ENCODE data around the gene RIT2. TPM values are rescaled to one million over a fixed set of nuclear protein-coding genes. Genes with fewer than 3 reads are reported as not detected.

The RIT2 gene
- total and polyA plus RNA-seq, 2 of the 4 experiments (the other 2 are of a cell fraction), result not detected

DNA sequence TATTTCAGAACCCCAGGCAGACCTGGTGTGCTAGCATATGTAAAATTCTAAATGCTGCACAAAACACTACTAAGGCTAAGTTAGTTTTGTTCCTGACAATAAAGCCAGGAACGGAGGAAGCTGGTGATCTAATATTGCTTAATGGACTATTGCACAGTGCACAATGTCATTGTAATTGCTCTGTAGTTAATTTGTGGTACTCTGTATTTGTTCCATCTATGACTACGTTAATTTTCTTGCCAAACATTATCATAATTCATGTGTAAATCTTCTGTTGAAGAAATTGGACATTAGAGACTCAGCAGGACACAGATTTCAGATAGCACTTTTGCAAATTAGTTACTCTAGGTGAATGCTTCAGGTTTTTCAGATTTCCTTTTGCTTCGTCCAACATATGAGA lies 232.3 kb downstream of the RIT2 start:
- H2BK5ac ChIP-seq (ENCODE audit: low read depth, low read length, poor library complexity, severe bottlenecking), result no peak overlapping the region
- no peaks in the 10 kb centered on the region for H3K79me1 ChIP-seq (ENCODE audit: low read depth in 1 of 2, low read length in 2 of 2)
- DNase-seq, result no peak
- no TSS peak for BruUV-seq (replicated peaks)
- H3K4me2 ChIP-seq (ENCODE audit: low read depth, low read length), result no peak overlapping the region
- no peak overlapping the region for H2BK120ac ChIP-seq (ENCODE audit: low read depth, low read length)
- no peak overlapping the region for H3K18ac ChIP-seq (ENCODE audit: low read depth, low read length)
- no peaks in the 10 kb centered on the region for H4K20me1 ChIP-seq (ENCODE audit: insufficient read depth, low read length)
- H3K4me1 ChIP-seq (ENCODE audit: control insufficient read depth, insufficient read depth, low read length), result no peaks in the 10 kb centered on the region
- no peak overlapping the region for H2BK20ac ChIP-seq (ENCODE audit: low read depth, low read length)
- CTCF ChIA-PET, result no interaction called here
- no peak for ATAC-seq (ENCODE audit: low read depth)
- H3K27ac ChIP-seq (ENCODE audit: insufficient read depth, low read length), result no peak overlapping the region
- TF ChIP-seq RAD21 (IDR thresholded peaks at IDR 0.05; ENCODE audit: low read length) (no peak), POLR2A (IDR thresholded peaks at IDR 0.05; ENCODE audit: low read depth, low read length) (no peak), MAFK (IDR thresholded peaks at IDR 0.05; ENCODE audit: low read depth, low read length) (no peak), RFX5 (IDR thresholded peaks at IDR 0.05; ENCODE audit: low read depth, low read length) (no peak), MAZ (IDR thresholded peaks at IDR 0.05; ENCODE audit: borderline replicate concordance, low read depth, low read length) (no peak), SMC3 (IDR thresholded peaks at IDR 0.05; ENCODE audit: low read depth, low read length) (no peak), BHLHE40 (IDR thresholded peaks at IDR 0.05; ENCODE audit: low read depth, low read length) (no peak), NFE2L2 (IDR thresholded peaks at IDR 0.05; ENCODE audit: low read depth, low read length) (no peak), RCOR1 (IDR thresholded peaks at IDR 0.05; ENCODE audit: insufficient replicate concordance, low read length) (no peak), CEBPB (IDR thresholded peaks at IDR 0.05; ENCODE audit: low read depth, low read length) (no peak), FOS (IDR thresholded peaks at IDR 0.05; ENCODE audit: low read depth, low read length) (no peak), MXI1 (IDR thresholded peaks at IDR 0.05; ENCODE audit: borderline replicate concordance, low read depth, low read length) (no peak), CHD1 (IDR thresholded peaks at IDR 0.05; ENCODE audit: low read depth, low read length) (no peak)
- TF ChIP-seq, protein P1, sequence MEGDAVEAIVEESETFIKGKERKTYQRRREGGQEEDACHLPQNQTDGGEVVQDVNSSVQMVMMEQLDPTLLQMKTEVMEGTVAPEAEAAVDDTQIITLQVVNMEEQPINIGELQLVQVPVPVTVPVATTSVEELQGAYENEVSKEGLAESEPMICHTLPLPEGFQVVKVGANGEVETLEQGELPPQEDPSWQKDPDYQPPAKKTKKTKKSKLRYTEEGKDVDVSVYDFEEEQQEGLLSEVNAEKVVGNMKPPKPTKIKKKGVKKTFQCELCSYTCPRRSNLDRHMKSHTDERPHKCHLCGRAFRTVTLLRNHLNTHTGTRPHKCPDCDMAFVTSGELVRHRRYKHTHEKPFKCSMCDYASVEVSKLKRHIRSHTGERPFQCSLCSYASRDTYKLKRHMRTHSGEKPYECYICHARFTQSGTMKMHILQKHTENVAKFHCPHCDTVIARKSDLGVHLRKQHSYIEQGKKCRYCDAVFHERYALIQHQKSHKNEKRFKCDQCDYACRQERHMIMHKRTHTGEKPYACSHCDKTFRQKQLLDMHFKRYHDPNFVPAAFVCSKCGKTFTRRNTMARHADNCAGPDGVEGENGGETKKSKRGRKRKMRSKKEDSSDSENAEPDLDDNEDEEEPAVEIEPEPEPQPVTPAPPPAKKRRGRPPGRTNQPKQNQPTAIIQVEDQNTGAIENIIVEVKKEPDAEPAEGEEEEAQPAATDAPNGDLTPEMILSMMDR (conservative IDR thresholded peaks at IDR 0.05; ENCODE audit: low read depth, low read length), result no peak
- TF ChIP-seq, protein P2, sequence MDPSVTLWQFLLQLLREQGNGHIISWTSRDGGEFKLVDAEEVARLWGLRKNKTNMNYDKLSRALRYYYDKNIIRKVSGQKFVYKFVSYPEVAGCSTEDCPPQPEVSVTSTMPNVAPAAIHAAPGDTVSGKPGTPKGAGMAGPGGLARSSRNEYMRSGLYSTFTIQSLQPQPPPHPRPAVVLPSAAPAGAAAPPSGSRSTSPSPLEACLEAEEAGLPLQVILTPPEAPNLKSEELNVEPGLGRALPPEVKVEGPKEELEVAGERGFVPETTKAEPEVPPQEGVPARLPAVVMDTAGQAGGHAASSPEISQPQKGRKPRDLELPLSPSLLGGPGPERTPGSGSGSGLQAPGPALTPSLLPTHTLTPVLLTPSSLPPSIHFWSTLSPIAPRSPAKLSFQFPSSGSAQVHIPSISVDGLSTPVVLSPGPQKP (IDR thresholded peaks at IDR 0.05; ENCODE audit: borderline replicate concordance, low read depth, low read length), result no peak
- TF ChIP-seq, protein P3, sequence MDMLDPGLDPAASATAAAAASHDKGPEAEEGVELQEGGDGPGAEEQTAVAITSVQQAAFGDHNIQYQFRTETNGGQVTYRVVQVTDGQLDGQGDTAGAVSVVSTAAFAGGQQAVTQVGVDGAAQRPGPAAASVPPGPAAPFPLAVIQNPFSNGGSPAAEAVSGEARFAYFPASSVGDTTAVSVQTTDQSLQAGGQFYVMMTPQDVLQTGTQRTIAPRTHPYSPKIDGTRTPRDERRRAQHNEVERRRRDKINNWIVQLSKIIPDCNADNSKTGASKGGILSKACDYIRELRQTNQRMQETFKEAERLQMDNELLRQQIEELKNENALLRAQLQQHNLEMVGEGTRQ (IDR thresholded peaks at IDR 0.05; ENCODE audit: low read depth, low read length), result no peak
- no peak overlapping the region for H4K8ac ChIP-seq (ENCODE audit: low read depth in 2 of 2, low read length in 2 of 2)
- no peak overlapping the region for H2AK5ac ChIP-seq (ENCODE audit: low read depth, low read length)
- dilution Hi-C loops (cut with HindIII; ENCODE audit: low sequenced_read_pairs, unreplicated experiment) (no loop called here), intact Hi-C loops (cut with micrococcal nuclease) (no loop called here), in situ Hi-C loops (cut with MboI; ENCODE audit: low sequenced_read_pairs) (no loop called here)
- WGBS, 2 experiments (ENCODE audit: extremely low coverage in 2 of 2, insufficient read length in 1 of 2), result no CpG with 5 or more reads among the region's 3 CpGs
- no peak overlapping the region for H4K5ac ChIP-seq (ENCODE audit: low read depth, low read length)
- H3K9me1 ChIP-seq (ENCODE audit: insufficient read depth, low read length), result no peaks in the 10 kb centered on the region
- no peak overlapping the region for H2AFZ ChIP-seq (replicated peaks; ENCODE audit: low read length, poor library complexity)
- no peak overlapping the region for H2BK15ac ChIP-seq (ENCODE audit: low read depth, low read length)
- no peak overlapping the region for H3K14ac ChIP-seq (replicated peaks; ENCODE audit: low read depth, low read length)
- no peak overlapping the region for H3K23ac ChIP-seq (ENCODE audit: low read depth, low read length)
- POLR2A ChIA-PET (ENCODE audit: unreplicated experiment), result no interaction called here
- no peaks in the 10 kb centered on the region for H3K9me3 ChIP-seq (ENCODE audit: control insufficient read depth, insufficient read depth, low read length)
- H2AK9ac ChIP-seq (replicated peaks; ENCODE audit: low read depth, low read length, poor library complexity), result no peak overlapping the region
- H3K9ac ChIP-seq (ENCODE audit: low read depth, low read length), result no peak overlapping the region
- H4K91ac ChIP-seq (ENCODE audit: insufficient read depth, low read depth, low read length), result no peak overlapping the region
- no peaks in the 10 kb centered on the region for H3K27me3 ChIP-seq (ENCODE audit: control insufficient read depth, insufficient read depth, low read length)
- H3K56ac ChIP-seq (ENCODE audit: extremely low read depth, insufficient read depth, low read length), result no peak overlapping the region
- no peak overlapping the region for H3K4me3 ChIP-seq (ENCODE audit: insufficient read depth, low read depth, low read length)
- H3K36me3 ChIP-seq (ENCODE audit: control insufficient read depth, insufficient read depth, low read length), result no peaks in the 10 kb centered on the region
- H3K4ac ChIP-seq (ENCODE audit: low read depth, low read length), result no peak overlapping the region
